Measurements from ENCODE around the gene EPOP.

EPOP gene

DNA sequence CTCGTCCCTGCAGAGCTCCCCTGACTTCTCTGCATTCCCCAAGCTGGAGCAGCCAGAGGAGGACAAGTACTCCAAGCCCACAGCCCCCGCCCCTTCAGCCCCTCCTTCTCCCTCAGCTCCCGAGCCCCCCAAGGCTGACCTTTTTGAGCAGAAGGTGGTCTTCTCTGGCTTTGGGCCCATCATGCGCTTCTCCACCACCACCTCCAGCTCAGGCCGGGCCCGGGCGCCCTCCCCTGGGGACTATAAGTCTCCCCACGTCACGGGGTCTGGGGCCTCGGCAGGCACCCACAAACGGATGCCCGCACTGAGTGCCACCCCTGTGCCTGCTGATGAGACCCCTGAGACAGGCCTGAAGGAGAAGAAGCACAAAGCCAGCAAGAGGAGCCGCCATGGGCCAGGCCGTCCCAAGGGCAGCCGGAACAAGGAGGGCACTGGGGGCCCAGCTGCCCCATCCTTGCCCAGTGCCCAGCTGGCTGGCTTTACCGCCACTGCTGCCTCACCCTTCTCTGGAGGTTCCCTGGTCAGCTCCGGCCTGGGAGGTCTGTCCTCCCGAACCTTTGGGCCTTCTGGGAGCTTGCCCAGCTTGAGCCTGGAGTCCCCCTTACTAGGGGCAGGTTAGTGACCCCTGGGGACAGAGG, 41.7 kb upstream of the EPOP start:
- peaks cover 9% of the 10 kb centered on the region for H3K4me1 ChIP-seq (ENCODE audit: control insufficient read depth, low read length)
- H3K27ac ChIP-seq (ENCODE audit: low read depth, low read length): no peak overlapping the region
- no peaks in the 10 kb centered on the region for H3K27me3 ChIP-seq (ENCODE audit: control insufficient read depth, low read length)
- no peaks in the 10 kb centered on the region for H4K20me1 ChIP-seq (ENCODE audit: control insufficient read depth, insufficient read depth, low read depth, low read length)
- H3F3A ChIP-seq (ENCODE audit: control insufficient read depth, insufficient read depth): no peaks in the 10 kb centered on the region
- H3K36me3 ChIP-seq (ENCODE audit: control insufficient read depth, low read length): peaks cover 93% of the 10 kb centered on the region
- TF ChIP-seq, protein P1, sequence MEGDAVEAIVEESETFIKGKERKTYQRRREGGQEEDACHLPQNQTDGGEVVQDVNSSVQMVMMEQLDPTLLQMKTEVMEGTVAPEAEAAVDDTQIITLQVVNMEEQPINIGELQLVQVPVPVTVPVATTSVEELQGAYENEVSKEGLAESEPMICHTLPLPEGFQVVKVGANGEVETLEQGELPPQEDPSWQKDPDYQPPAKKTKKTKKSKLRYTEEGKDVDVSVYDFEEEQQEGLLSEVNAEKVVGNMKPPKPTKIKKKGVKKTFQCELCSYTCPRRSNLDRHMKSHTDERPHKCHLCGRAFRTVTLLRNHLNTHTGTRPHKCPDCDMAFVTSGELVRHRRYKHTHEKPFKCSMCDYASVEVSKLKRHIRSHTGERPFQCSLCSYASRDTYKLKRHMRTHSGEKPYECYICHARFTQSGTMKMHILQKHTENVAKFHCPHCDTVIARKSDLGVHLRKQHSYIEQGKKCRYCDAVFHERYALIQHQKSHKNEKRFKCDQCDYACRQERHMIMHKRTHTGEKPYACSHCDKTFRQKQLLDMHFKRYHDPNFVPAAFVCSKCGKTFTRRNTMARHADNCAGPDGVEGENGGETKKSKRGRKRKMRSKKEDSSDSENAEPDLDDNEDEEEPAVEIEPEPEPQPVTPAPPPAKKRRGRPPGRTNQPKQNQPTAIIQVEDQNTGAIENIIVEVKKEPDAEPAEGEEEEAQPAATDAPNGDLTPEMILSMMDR (IDR thresholded peaks at IDR 0.05; ENCODE audit: low read depth, low read length, poor library complexity, severe bottlenecking): no peak
- TF ChIP-seq EZH2phosphoT487 (IDR thresholded peaks at IDR 0.05; ENCODE audit: borderline replicate concordance, low read length): no peak
- H3K4me3 ChIP-seq (ENCODE audit: low read length): no peak overlapping the region
- no peaks in the 10 kb centered on the region for H3K79me2 ChIP-seq (ENCODE audit: control insufficient read depth, low read length)
- no peaks in the 10 kb centered on the region for H3K9me2 ChIP-seq (replicated peaks; ENCODE audit: control insufficient read depth, low read length)
- no peak overlapping the region for H3K4me2 ChIP-seq (ENCODE audit: low read length)
- H3K9me3 ChIP-seq (ENCODE audit: control insufficient read depth, insufficient read depth, low read length): no peaks in the 10 kb centered on the region

DNA sequence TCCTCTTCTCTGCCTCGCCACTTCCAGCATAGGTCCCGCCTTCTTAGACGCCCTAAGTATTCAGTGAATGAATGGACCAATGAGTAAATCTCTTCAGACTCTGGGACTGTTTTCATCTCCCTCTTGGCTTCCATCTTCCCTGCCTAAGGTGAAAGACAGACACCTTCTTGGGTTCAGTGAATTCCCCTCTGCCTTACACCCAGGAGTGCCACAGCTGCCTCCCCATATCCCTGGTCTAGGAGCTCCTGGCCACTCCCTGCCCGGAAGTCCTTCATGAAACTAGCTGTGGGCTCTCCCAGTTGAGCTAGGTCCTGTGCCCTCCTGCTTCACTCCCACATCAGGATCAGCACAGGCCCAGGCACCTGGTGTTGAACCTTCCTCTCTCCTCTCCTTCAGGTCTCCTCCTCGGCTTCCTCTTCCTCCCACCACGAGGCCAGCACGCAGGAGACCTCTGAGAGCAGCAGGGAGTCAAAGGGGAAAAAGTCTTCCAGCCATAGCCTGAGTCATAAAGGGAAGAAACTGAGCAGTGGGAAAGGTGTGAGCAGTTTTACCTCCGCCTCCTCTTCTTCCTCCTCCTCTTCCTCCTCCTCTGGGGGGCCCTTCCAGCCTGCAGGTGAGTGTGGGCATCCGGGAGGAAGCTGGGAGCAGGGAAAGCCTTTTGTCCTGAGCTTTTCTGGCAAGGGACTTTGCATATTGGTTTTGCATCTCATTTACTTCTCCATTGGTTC, 40.6 kb upstream of the EPOP start:
- H3F3A ChIP-seq (ENCODE audit: control insufficient read depth, insufficient read depth): no peaks in the 10 kb centered on the region
- H3K4me2 ChIP-seq (ENCODE audit: low read length): no peak overlapping the region
- peaks cover 6% of the 10 kb centered on the region for H3K4me1 ChIP-seq (ENCODE audit: control insufficient read depth, low read length)
- no peak for TF ChIP-seq EZH2phosphoT487 (IDR thresholded peaks at IDR 0.05; ENCODE audit: borderline replicate concordance, low read length)
- H3K36me3 ChIP-seq (ENCODE audit: control insufficient read depth, low read length): peaks cover 93% of the 10 kb centered on the region
- no peaks in the 10 kb centered on the region for H3K27me3 ChIP-seq (ENCODE audit: control insufficient read depth, low read length)
- H4K20me1 ChIP-seq (ENCODE audit: control insufficient read depth, insufficient read depth, low read depth, low read length): no peaks in the 10 kb centered on the region
- H3K9me3 ChIP-seq (ENCODE audit: control insufficient read depth, insufficient read depth, low read length): no peaks in the 10 kb centered on the region
- no peaks in the 10 kb centered on the region for H3K9me2 ChIP-seq (replicated peaks; ENCODE audit: control insufficient read depth, low read length)
- H3K79me2 ChIP-seq (ENCODE audit: control insufficient read depth, low read length): no peaks in the 10 kb centered on the region
- H3K27ac ChIP-seq (ENCODE audit: low read depth, low read length): no peak overlapping the region
- H3K4me3 ChIP-seq (ENCODE audit: low read length): no peak overlapping the region

DNA sequence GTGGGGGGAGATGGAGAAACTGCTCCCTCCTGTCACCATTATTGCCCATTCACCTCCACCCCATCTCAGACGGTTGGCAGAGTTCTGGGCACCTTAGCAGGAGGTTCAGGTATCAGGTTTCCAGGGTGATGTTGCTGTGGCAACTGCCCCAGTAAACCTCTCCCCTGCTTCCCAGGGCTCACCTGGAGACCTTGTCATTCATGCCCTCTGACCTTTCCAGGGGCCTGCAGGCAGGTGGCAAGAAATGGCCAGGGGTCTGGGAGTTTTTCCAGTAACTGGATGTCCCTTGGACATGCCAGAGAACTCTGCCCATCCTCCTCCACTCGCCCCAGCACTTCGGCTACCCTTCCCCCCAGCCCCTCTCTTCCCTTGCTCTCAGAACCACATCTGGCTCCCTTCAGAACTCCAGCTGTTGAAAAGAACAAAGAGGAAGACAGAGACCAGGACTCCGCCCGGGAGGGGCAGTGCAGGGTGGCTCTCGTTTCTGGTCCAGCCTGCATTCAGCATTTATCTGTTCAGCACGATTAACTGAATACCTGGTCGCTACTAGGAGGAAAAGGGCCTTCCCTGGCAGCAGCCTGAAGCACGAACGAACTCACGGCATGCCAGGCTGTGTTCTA, 38.8 kb upstream of the EPOP start:
- H3K27me3 ChIP-seq (ENCODE audit: control insufficient read depth, low read length): no peaks in the 10 kb centered on the region
- no peaks in the 10 kb centered on the region for H4K20me1 ChIP-seq (ENCODE audit: control insufficient read depth, insufficient read depth, low read depth, low read length)
- H3K9me3 ChIP-seq (ENCODE audit: control insufficient read depth, insufficient read depth, low read length): no peaks in the 10 kb centered on the region
- H3K4me3 ChIP-seq (ENCODE audit: low read length): no peak overlapping the region
- no peak for TF ChIP-seq EZH2phosphoT487 (IDR thresholded peaks at IDR 0.05; ENCODE audit: borderline replicate concordance, low read length)
- TF ChIP-seq, protein P1 (IDR thresholded peaks at IDR 0.05; ENCODE audit: low read depth, low read length, poor library complexity, severe bottlenecking): no peak
- no peaks in the 10 kb centered on the region for H3K9me2 ChIP-seq (replicated peaks; ENCODE audit: control insufficient read depth, low read length)
- H3K36me3 ChIP-seq (ENCODE audit: control insufficient read depth, low read length): peaks cover 93% of the 10 kb centered on the region
- H3F3A ChIP-seq (ENCODE audit: control insufficient read depth, insufficient read depth): no peaks in the 10 kb centered on the region
- peaks cover 6% of the 10 kb centered on the region for H3K4me1 ChIP-seq (ENCODE audit: control insufficient read depth, low read length)
- no peak overlapping the region for H3K27ac ChIP-seq (ENCODE audit: low read depth, low read length)
- H3K4me2 ChIP-seq (ENCODE audit: low read length): no peak overlapping the region
- H3K79me2 ChIP-seq (ENCODE audit: control insufficient read depth, low read length): no peaks in the 10 kb centered on the region; the same call in 1 of the 2 replicates

DNA sequence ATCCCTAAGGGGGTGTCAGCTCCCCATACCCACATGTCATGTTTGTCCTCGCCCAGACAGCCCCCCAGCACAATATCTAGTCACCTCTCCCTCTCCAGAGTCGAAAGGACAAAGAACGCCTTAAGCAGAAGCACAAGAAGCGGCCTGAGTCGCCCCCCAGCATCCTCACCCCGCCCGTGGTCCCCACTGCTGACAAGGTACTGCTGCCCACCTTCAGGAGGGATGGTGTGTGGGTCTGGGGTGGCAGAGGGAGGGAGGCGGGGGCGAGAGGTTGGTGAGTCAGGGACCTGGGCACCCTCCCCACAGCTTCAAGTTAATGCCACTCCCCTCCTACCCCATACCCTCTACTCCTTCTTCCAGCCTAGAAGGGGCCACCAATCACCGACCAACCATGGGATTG, 37.8 kb upstream of the EPOP start:
- Histone ChIP-seq H3K36me3 (ENCODE audit: control insufficient read depth, low read length) (peaks cover 95% of the 10 kb centered on the region), H3K27me3 (ENCODE audit: control insufficient read depth, low read length) (no peaks in the 10 kb centered on the region), H3K27ac (ENCODE audit: low read depth, low read length) (no peak overlapping the region), H3K9me2 (replicated peaks; ENCODE audit: control insufficient read depth, low read length) (no peaks in the 10 kb centered on the region), H3K9me3 (ENCODE audit: control insufficient read depth, insufficient read depth, low read length) (no peaks in the 10 kb centered on the region), H3K79me2 (ENCODE audit: control insufficient read depth, low read length) (peaks cover 9% of the 10 kb centered on the region), H3K4me2 (ENCODE audit: low read length) (no peak overlapping the region), H3K4me1 (ENCODE audit: control insufficient read depth, low read length) (peaks cover 6% of the 10 kb centered on the region), H3K4me3 (ENCODE audit: low read length) (no peak overlapping the region), H4K20me1 (ENCODE audit: control insufficient read depth, insufficient read depth, low read depth, low read length) (no peaks in the 10 kb centered on the region), H3F3A (ENCODE audit: control insufficient read depth, insufficient read depth) (no peaks in the 10 kb centered on the region)
- TF ChIP-seq, protein P1 (IDR thresholded peaks at IDR 0.05; ENCODE audit: low read depth, low read length, poor library complexity, severe bottlenecking): no peak
- no peak for TF ChIP-seq EZH2phosphoT487 (IDR thresholded peaks at IDR 0.05; ENCODE audit: borderline replicate concordance, low read length)
